ENCODE results near the gene VPS26A. TPM values are rescaled to one million over a fixed set of nuclear protein-coding genes. Genes with fewer than 3 reads are reported as not detected.
A peak's percentile ranks its signal among the peaks of the same experiment; 100 is the strongest.

VPS26A gene
- polyA plus RNA-seq, 3 donors from 2014 or later = 43.8 to 70.1 (median 57.7) TPM

DNA sequence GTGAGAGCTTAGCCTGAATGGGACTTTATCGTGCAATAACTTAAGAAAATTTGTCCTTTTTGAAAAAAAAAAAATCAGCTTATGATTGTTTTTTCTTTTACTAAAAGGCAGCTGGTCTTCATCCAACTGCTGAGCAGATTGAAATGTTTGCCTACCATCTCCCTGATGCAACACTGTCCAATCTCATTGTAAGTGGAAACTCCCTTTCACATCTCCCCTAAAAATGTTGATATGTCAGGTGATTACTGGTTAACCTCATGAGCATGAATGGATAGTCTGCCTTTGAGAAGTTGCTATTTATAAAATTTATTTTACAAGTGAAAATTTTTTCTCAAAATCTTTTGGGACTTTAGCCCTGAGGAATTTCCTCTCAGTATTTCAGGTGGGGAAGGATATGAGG, 78.4 kb downstream of the VPS26A start:
- peak in 2 of 3 donors; percentile 10 to 36 for DNase-seq
- H3K4me3 Mint-ChIP-seq = peak overlapping the region in 3 of 5 donors; percentile 27 to 55 (median 33)
- no peaks in the 10 kb centered on the region for H3K9me3 Mint-ChIP-seq
- peaks cover 0 to 2% (median 0%) of the 10 kb centered on the region in 3 donors for H3K27me3 Mint-ChIP-seq (ENCODE audit: low read depth in 3 of 3)
- H3K27ac Mint-ChIP-seq = peak overlapping the region; percentile 67 to 91 (median 74)
- peaks cover 53 to 57% of the 10 kb centered on the region in 2 donors for H3K4me1 Mint-ChIP-seq
- peaks cover 19 to 29% (median 25%) of the 10 kb centered on the region in 3 donors for H3K36me3 Mint-ChIP-seq

- Mint-ChIP-seq H3K27ac (peak overlapping the region in 4 of 6 donors; percentile 65 to 93 (median 78)), H3K9me3 (no peaks in the 10 kb centered on the region), H3K36me3 (peaks cover 19 to 37% (median 32%) of the 10 kb centered on the region in 3 donors), H3K4me3 (no peak overlapping the region), H3K4me1 (peaks cover 52 to 59% of the 10 kb centered on the region in 2 donors), H3K27me3 (ENCODE audit: low read depth in 3 of 3) (peaks cover 0 to 2% (median 0%) of the 10 kb centered on the region in 3 donors)
- no peak for DNase-seq
Observed at GRCh38 chr10:69208761-69209160, 84.8 kb downstream of the VPS26A start.

GRCh38 chr10:69209787-69210484, 86.0 kb downstream of the VPS26A start:
- no peak for DNase-seq
- Mint-ChIP-seq H3K36me3 (peaks cover 19 to 37% (median 32%) of the 10 kb centered on the region in 3 donors), H3K27me3 (ENCODE audit: low read depth in 3 of 3) (peaks cover 0 to 2% (median 0%) of the 10 kb centered on the region in 3 donors), H3K9me3 (no peaks in the 10 kb centered on the region), H3K4me1 (peaks cover 52 to 62% of the 10 kb centered on the region in 2 donors), H3K27ac (peak overlapping the region in 5 of 6 donors; percentile 43 to 56 (median 48)), H3K4me3 (no peak overlapping the region)

- no peak overlapping the region for H3K4me3 Mint-ChIP-seq
- peak overlapping the region in 2 of 6 donors; percentile 49 to 71 for H3K27ac Mint-ChIP-seq
- no peak for DNase-seq
- peaks cover 19 to 36% (median 29%) of the 10 kb centered on the region in 3 donors for H3K36me3 Mint-ChIP-seq
- H3K4me1 Mint-ChIP-seq = peaks cover 53 to 62% of the 10 kb centered on the region in 2 donors
- H3K9me3 Mint-ChIP-seq = no peaks in the 10 kb centered on the region
- peaks cover 0 to 2% (median 0%) of the 10 kb centered on the region in 3 donors for H3K27me3 Mint-ChIP-seq (ENCODE audit: low read depth in 3 of 3)
Observed at GRCh38 chr10:69211104-69211503, 87.1 kb downstream of the VPS26A start.

- H3K36me3 Mint-ChIP-seq = peaks cover 15 to 32% (median 24%) of the 10 kb centered on the region in 3 donors
- peaks cover 53 to 62% of the 10 kb centered on the region in 2 donors for H3K4me1 Mint-ChIP-seq
- peak overlapping the region in 1 of 6 donors; percentile 53 for H3K27ac Mint-ChIP-seq
- H3K9me3 Mint-ChIP-seq = no peaks in the 10 kb centered on the region
- H3K27me3 Mint-ChIP-seq (ENCODE audit: low read depth in 3 of 3) = no peaks in the 10 kb centered on the region
- no peak for DNase-seq
- H3K4me3 Mint-ChIP-seq = no peak overlapping the region
Observed at GRCh38 chr10:69211524-69211923, 87.5 kb downstream of the VPS26A start.

DNA sequence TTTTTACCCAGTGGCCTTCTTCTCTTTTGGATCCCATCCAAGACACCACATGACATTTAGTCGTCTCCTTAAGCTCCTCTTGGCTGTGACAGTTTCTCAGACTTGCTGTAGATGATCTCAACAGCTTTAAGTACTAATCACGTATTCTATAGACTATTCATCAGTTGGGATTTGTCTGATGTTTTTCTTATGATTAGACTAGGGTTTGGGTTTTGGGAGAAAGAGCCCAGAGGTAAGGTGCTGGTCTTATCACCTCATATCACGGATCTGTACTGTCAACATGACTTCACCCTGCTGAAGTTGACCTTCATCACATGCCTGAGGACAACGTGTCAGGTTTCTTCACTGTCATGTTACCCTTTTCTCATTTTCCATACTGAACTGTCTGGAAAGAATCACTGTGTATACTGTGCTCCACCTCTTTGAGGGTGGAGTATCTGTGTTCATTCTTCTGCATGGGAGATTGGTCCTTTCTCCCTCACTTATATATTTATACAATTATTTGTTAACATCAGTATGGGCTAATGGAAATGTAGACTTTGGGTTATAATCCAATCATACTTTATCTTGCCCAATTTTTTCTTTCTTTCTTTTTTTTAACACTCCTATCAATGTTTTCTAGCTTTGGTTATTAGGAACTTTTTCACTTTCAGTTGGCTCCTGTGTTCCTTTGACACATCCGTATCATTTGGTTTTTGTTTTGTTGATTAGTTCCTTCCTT, 89.8 kb downstream of the VPS26A start:
- DNase-seq = no peak
- peaks cover 0 to 2% (median 2%) of the 10 kb centered on the region in 3 donors for H3K27me3 Mint-ChIP-seq (ENCODE audit: low read depth in 3 of 3)
- peaks cover 37 to 42% of the 10 kb centered on the region in 2 donors for H3K4me1 Mint-ChIP-seq
- H3K9me3 Mint-ChIP-seq = no peaks in the 10 kb centered on the region
- H3K27ac Mint-ChIP-seq = peak overlapping the region in 2 of 6 donors; percentile 23 to 45
- H3K36me3 Mint-ChIP-seq = peaks cover 7 to 19% (median 10%) of the 10 kb centered on the region in 3 donors
- H3K4me3 Mint-ChIP-seq = peak overlapping the region in 1 of 5 donors; percentile 5

GRCh38 chr10:69214666-69215131, 90.7 kb downstream of the VPS26A start:
- Mint-ChIP-seq H3K36me3 (peaks cover 0 to 9% (median 2%) of the 10 kb centered on the region in 3 donors), H3K4me3 (peak overlapping the region in 2 of 5 donors; percentile 74 to 82), H3K27me3 (ENCODE audit: low read depth in 3 of 3) (peaks cover 0 to 2% (median 2%) of the 10 kb centered on the region in 3 donors), H3K9me3 (no peaks in the 10 kb centered on the region), H3K27ac (peak overlapping the region in 3 of 6 donors; percentile 23 to 89 (median 86)), H3K4me1 (peaks cover 36 to 37% of the 10 kb centered on the region in 2 donors)
- DNase-seq = no peak

- peak in 2 of 3 donors; percentile 21 to 40 for DNase-seq
- H3K27me3 Mint-ChIP-seq (ENCODE audit: low read depth in 3 of 3) = peaks cover 2 to 4% (median 3%) of the 10 kb centered on the region in 3 donors
- peaks cover 33 to 36% of the 10 kb centered on the region in 2 donors for H3K4me1 Mint-ChIP-seq
- no peaks in the 10 kb centered on the region for H3K9me3 Mint-ChIP-seq
- H3K36me3 Mint-ChIP-seq = peaks cover 0 to 4% (median 0%) of the 10 kb centered on the region in 3 donors
- peak overlapping the region; percentile 33 to 82 (median 68) for H3K4me3 Mint-ChIP-seq
- peak overlapping the region; percentile 63 to 90 (median 88) for H3K27ac Mint-ChIP-seq
Observed at GRCh38 chr10:69215405-69216171, 91.6 kb downstream of the VPS26A start.

DNA sequence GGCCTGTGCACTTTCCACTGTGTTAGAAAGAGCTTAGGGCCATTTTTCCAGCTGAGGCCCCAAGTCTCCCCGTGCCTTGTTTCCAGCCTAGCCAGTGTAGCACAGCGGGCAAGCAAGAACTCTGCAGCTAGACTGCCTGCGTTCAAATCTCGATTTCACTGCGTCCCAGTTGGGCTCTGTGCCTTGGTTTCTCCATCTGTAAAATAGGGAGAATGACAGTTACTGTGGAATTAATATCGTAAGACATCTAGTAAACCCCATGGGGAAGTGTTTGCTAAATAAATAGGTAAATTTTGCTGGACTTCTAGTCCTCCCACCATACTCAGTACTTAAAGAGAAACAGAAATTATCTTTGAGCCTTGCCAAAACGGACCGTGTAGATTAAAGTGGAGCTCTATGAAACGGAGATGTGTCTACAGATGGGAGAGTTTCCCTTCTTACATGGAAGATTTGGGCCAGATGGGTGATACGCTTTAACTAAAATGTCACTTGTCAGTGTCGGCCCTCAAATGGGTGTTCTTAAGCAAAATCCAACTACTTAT, 92.7 kb downstream of the VPS26A start:
- DNase-seq = no peak
- H3K27ac Mint-ChIP-seq = peak overlapping the region in 1 of 6 donors; percentile 2
- H3K4me3 Mint-ChIP-seq = no peak overlapping the region
- H3K4me1 Mint-ChIP-seq = peaks cover 37 to 45% of the 10 kb centered on the region in 2 donors
- peaks cover 0 to 4% (median 0%) of the 10 kb centered on the region in 3 donors for H3K36me3 Mint-ChIP-seq
- H3K9me3 Mint-ChIP-seq = no peaks in the 10 kb centered on the region
- H3K27me3 Mint-ChIP-seq (ENCODE audit: low read depth in 3 of 3) = peaks cover 2 to 4% (median 4%) of the 10 kb centered on the region in 3 donors

- Mint-ChIP-seq H3K9me3 (no peaks in the 10 kb centered on the region), H3K4me1 (peaks cover 42 to 51% of the 10 kb centered on the region in 2 donors), H3K36me3 (peaks cover 0 to 4% (median 0%) of the 10 kb centered on the region in 3 donors), H3K27ac (no peak overlapping the region), H3K4me3 (no peak overlapping the region), H3K27me3 (ENCODE audit: low read depth in 3 of 3) (peaks cover 2 to 4% (median 4%) of the 10 kb centered on the region in 3 donors)
- no peak for DNase-seq
Observed at GRCh38 chr10:69217119-69217754, 93.3 kb downstream of the VPS26A start.

GRCh38 chr10:69218831-69219230, 94.9 kb downstream of the VPS26A start:
- Mint-ChIP-seq H3K9me3 (no peaks in the 10 kb centered on the region), H3K27me3 (ENCODE audit: low read depth in 3 of 3) (peaks cover 2 to 4% (median 4%) of the 10 kb centered on the region in 3 donors), H3K4me1 (peaks cover 49 to 60% of the 10 kb centered on the region in 2 donors), H3K4me3 (no peak overlapping the region), H3K36me3 (no peaks in the 10 kb centered on the region), H3K27ac (peak overlapping the region in 1 of 6 donors; percentile 56)
- no peak for DNase-seq

DNA sequence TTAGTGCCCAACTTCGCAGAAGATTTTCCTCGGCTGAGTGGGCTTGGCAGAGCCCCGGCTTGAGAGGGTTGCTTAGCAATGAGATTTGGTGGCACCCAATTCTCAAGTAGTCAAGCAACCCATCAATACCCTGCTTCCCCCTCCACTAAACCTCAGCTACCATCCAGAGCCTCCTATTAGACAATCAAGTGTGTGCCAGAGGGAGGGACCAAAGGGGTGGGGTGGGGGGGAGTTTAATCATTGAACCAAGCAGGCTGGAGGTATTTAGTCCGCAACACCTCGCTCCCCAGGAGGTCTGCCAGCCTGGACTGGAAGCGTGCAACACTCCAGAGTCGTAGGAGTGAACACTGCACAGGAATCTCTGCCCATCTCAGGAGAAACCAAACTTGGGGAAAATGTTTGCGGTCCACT, 96.1 kb downstream of the VPS26A start, which contains the start of gene HKDC1:
HKDC1 (plus strand) TSS at position 292 of the 411 bp plus-strand sequence; CDS start at position 396, 104 bp downstream.
- peaks cover 3 to 4% (median 4%) of the 10 kb centered on the region in 3 donors for H3K27me3 Mint-ChIP-seq (ENCODE audit: low read depth in 3 of 3)
- no peak for DNase-seq
- H3K4me3 Mint-ChIP-seq = no peak within 1 kb of the TSS
- no peaks in the 10 kb centered on the region for H3K9me3 Mint-ChIP-seq
- H3K36me3 Mint-ChIP-seq = no peaks in the 10 kb centered on the region
- H3K4me1 Mint-ChIP-seq = peaks cover 42 to 54% of the 10 kb centered on the region in 2 donors
- H3K27ac Mint-ChIP-seq = peak within 1 kb of the TSS in 3 of 6 donors; percentile 69 to 83 (median 73)
